Loucy (cell line): ENCODE measurements around the gene MRGPRX3.
"Not testable (repeated sequence)": the region's sequence is repeated elsewhere in the genome, so short reads cannot be mapped to it uniquely, and the experiment has no call there.

ENCODE experiments used
- H2AFZ ChIP-seq: fragments of 200-600 bp; sonication (generic); 2 replicates; pipeline ENCODE4 v1.6.0; 2016; ENCODE audit warnings: antibody characterized with exemption, mild to moderate bottlenecking, low read length, moderate library complexity
- H3F3A ChIP-seq: fragments of 200-600 bp; 2 replicates; pipeline ENCODE4 v1.6.0; 2016; ENCODE audit warnings: antibody characterized with exemption, low read depth, mild to moderate bottlenecking
- H3K27me3 ChIP-seq: fragments of 200-600 bp; sonication (generic); 2 replicates; pipeline ENCODE4 v1.6.1; 2014; ENCODE audit warnings: low read length, mild to moderate bottlenecking; ENCODE audit not compliant: insufficient read depth, poor library complexity, severe bottlenecking
- H3K36me3 ChIP-seq: fragments of 200-600 bp; sonication (generic); 2 replicates; pipeline ENCODE4 v1.6.1; 2016; ENCODE audit warnings: low read length; ENCODE audit not compliant: insufficient read depth
- H3K4me1 ChIP-seq: fragments of 200-600 bp; sonication (generic); 2 replicates; pipeline ENCODE4 v1.5.1; 2014; ENCODE audit warnings: low read length, mild to moderate bottlenecking; ENCODE audit not compliant: insufficient read depth, poor library complexity, severe bottlenecking
- H3K4me2 ChIP-seq: fragments of 200-600 bp; sonication (generic); 2 replicates; pipeline ENCODE4 v1.6.0; 2014; ENCODE audit warnings: antibody characterized with exemption, low read length, low read depth, mild to moderate bottlenecking; ENCODE audit not compliant: poor library complexity, severe bottlenecking
- H3K4me3 ChIP-seq: fragments of 200-600 bp; sonication (generic); 2 replicates; pipeline ENCODE4 v1.5.1; 2014; ENCODE audit warnings: low read length, mild to moderate bottlenecking, mixed read lengths; ENCODE audit not compliant: poor library complexity, severe bottlenecking
- H3K79me2 ChIP-seq: fragments of 200-600 bp; sonication (generic); 2 replicates; pipeline ENCODE4 v1.6.1; 2014; ENCODE audit warnings: low read length; ENCODE audit not compliant: insufficient read depth
- H3K9ac ChIP-seq: fragments of 200-600 bp; sonication (generic); 2 replicates; pipeline ENCODE4 v1.6.0; 2014; ENCODE audit warnings: mild to moderate bottlenecking, low read depth, low read length, moderate library complexity; ENCODE audit not compliant: poor library complexity, severe bottlenecking
- H3K9me2 ChIP-seq: fragments of 200-600 bp; sonication (generic); replicated peaks from 2 replicates; pipeline ENCODE4 v1.6.1; 2016; ENCODE audit warnings: low read depth, low read length, mixed read lengths
- H3K9me3 ChIP-seq: fragments of 200-600 bp; sonication (generic); 2 replicates; pipeline ENCODE4 v1.6.1; 2014; ENCODE audit warnings: mild to moderate bottlenecking, antibody characterized with exemption, low read length, low read depth; ENCODE audit not compliant: insufficient read depth
- H4K20me1 ChIP-seq: fragments of 200-600 bp; sonication (generic); 2 replicates; pipeline ENCODE4 v1.6.0; 2014; ENCODE audit warnings: antibody characterized with exemption, low read length, mild to moderate bottlenecking; ENCODE audit not compliant: insufficient read depth, poor library complexity, severe bottlenecking
- EZH2phosphoT487 ChIP-seq: fragments of 200-600 bp; IDR thresholded peaks from 2 replicates; pipeline ENCODE4 v1.6.1; 2018; ENCODE audit warnings: antibody characterized with exemption, mild to moderate bottlenecking, moderate library complexity, borderline replicate concordance
- TF ChIP-seq, protein P1 (sequence below): fragments of 200-600 bp; sonication (generic); conservative IDR thresholded peaks from 2 replicates; pipeline ENCODE4 v1.5.1; 2014; ENCODE audit warnings: mild to moderate bottlenecking, antibody characterized with exemption, low read length

Gene MRGPRX3

DNA sequence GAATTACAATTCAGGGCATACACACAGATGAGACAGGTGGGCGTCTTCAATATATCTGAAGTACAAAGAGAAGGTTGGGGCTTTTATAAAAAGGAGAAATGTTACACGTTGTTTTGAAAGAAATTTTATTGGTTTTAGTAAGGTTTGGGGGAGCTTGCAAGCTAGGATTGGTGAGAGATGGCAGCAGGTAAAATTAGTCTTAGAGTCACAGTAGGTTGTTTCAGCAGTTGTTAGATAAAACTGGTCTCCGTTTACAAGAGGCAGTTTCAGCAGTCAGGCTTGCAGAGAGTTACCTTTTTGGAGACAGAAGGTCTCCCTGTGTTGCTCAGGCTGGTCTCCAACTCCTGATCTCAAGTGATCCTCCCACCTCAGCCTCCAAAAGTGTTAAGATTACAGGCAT lies 24.1 kb upstream of the MRGPRX3 start:
- H4K20me1 ChIP-seq, result peaks cover 4% of the 10 kb centered on the region
- H3K36me3 ChIP-seq, result no peaks in the 10 kb centered on the region
- no peaks in the 10 kb centered on the region for H3K27me3 ChIP-seq
- no peaks in the 10 kb centered on the region for H3K9me3 ChIP-seq
- peaks cover 26% of the 10 kb centered on the region for H3K79me2 ChIP-seq
- H3K4me2 ChIP-seq, result no peak overlapping the region
- H3K9ac ChIP-seq, result no peak overlapping the region
- no peak for TF ChIP-seq EZH2phosphoT487
- TF ChIP-seq, protein P1, sequence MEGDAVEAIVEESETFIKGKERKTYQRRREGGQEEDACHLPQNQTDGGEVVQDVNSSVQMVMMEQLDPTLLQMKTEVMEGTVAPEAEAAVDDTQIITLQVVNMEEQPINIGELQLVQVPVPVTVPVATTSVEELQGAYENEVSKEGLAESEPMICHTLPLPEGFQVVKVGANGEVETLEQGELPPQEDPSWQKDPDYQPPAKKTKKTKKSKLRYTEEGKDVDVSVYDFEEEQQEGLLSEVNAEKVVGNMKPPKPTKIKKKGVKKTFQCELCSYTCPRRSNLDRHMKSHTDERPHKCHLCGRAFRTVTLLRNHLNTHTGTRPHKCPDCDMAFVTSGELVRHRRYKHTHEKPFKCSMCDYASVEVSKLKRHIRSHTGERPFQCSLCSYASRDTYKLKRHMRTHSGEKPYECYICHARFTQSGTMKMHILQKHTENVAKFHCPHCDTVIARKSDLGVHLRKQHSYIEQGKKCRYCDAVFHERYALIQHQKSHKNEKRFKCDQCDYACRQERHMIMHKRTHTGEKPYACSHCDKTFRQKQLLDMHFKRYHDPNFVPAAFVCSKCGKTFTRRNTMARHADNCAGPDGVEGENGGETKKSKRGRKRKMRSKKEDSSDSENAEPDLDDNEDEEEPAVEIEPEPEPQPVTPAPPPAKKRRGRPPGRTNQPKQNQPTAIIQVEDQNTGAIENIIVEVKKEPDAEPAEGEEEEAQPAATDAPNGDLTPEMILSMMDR, result no peak
- no peaks in the 10 kb centered on the region for H3K9me2 ChIP-seq
- H3K4me3 ChIP-seq, result no peak overlapping the region
- no peak overlapping the region for H2AFZ ChIP-seq
- no peaks in the 10 kb centered on the region for H3F3A ChIP-seq
- peaks cover 8% of the 10 kb centered on the region for H3K4me1 ChIP-seq

DNA sequence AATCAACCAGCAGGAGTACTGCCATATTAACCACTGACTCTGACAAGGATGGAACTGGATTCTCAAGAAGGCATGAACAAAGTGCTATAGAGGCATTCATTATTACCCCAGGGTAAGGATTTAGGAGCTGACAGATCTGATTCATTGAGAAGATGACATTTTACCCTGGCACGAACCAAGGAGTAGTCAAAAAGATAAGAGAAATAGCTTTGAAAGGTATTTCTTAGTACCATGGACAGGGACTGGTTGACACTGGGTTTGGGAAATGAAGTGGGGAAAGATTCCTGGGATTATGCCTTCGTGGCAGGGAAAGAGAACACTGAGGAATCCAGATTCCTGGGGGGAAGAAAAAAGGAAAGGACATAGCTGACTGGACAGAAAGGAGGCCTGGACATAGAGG lies 21.4 kb upstream of the MRGPRX3 start:
- no peaks in the 10 kb centered on the region for H3K4me1 ChIP-seq
- H3K9me3 ChIP-seq, result no peaks in the 10 kb centered on the region
- no peaks in the 10 kb centered on the region for H3K36me3 ChIP-seq
- H3K4me2 ChIP-seq, result no peak overlapping the region
- no peaks in the 10 kb centered on the region for H3K9me2 ChIP-seq
- TF ChIP-seq EZH2phosphoT487, result no peak
- TF ChIP-seq, protein P1, result no peak
- no peak overlapping the region for H3K9ac ChIP-seq
- H3F3A ChIP-seq, result no peaks in the 10 kb centered on the region
- no peaks in the 10 kb centered on the region for H3K79me2 ChIP-seq
- H3K4me3 ChIP-seq, result no peak overlapping the region
- H4K20me1 ChIP-seq, result no peaks in the 10 kb centered on the region
- no peak overlapping the region for H2AFZ ChIP-seq
- peaks cover 8% of the 10 kb centered on the region for H3K27me3 ChIP-seq

DNA sequence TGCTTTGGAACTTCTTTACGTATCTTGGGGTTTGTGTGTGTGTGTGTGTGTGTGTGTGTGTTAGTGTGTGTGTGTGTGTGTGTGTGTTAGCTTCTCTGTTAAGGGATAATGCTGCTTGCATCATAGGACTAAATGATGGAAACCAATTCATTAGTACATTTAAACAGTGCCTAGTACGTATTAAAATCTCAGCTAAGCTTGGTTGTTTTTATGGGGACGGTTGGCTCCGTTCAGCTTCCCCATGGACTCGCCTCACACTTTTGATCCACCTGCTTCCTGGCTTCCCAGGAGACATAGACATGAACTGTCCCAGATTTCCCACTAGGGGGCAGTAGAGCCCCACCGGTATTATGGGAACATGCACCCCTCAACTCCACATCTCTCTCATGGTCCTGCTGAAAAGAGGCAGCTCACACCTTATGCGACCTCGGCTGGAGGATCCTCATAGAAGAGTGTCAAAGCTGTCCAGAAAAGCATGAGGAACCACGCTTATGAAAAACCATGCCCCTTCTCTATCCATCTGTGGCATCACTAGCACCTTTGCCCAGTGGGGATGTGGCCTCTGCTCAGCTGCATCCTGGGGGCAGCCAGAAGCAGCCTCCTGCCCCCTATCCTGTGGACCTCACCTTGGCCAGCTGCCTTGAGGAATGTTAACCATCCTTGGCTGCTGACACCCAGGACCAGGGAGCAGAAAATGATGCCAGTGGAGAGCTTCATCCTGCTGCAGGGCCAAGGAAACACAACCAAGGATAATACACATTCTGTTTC lies 16.8 kb upstream of the MRGPRX3 start:
- Histone ChIP-seq H3K9ac (no peak overlapping the region), H2AFZ (peak overlapping the region; percentile 54; the same call in 1 of the 2 replicates), H3K4me1 (no peaks in the 10 kb centered on the region), H3F3A (no peaks in the 10 kb centered on the region), H3K36me3 (no peaks in the 10 kb centered on the region), H3K79me2 (no peaks in the 10 kb centered on the region), H3K4me3 (no peak overlapping the region), H3K4me2 (no peak overlapping the region), H4K20me1 (no peaks in the 10 kb centered on the region), H3K9me3 (no peaks in the 10 kb centered on the region), H3K9me2 (no peaks in the 10 kb centered on the region), H3K27me3 (peaks cover 8% of the 10 kb centered on the region)
- TF ChIP-seq EZH2phosphoT487, result no peak
- TF ChIP-seq, protein P1, result peak; percentile 94

DNA sequence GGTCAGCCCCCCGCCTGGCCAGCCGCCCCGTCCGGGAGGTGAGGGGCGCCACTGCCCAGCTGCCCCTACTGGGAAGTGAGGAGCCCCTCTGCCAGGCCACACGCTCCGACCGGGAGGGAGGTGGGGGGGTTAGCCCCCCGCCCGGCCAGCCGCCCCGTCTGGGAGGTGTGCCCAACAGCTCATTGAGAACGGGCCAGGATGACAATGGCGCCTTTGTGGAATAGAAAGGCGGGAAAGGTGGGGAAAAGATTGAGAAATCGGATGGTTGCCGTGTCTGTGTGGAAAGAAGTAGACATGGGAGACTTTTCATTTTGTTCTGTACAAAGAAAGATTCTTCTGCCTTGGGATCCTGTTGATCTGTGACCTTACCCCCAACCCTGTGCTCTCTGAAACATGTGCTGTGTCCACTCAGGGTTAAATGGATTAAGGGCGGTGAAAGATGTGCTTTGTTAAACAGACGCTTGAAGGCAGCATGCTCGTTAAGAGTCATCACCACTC lies 11.0 kb upstream of the MRGPRX3 start:
- H3K9me2 ChIP-seq, H3K9ac ChIP-seq, H3K4me3 ChIP-seq, H3K27me3 ChIP-seq, H3F3A ChIP-seq, H3K36me3 ChIP-seq, H3K9me3 ChIP-seq, H3K79me2 ChIP-seq, H2AFZ ChIP-seq, H4K20me1 ChIP-seq, H3K4me2 ChIP-seq, H3K4me1 ChIP-seq: not testable (repeated sequence)

DNA sequence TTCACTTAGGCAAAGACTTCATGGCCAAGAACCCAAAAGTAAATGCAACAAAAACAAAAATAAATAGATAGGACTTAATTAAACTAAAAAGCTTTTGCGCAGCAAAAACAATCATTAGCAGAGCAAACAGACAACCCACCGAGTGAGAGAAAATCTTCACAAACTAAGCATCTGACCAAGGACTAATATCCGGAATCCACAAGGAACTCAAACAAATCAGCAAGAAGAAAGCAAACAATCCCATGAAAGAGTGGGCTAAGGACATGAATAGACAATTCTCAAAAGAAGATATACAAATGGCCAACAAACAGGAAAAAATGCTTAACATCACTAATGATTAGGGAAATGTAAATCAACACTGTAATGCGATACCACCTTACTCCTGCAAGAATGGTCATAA lies 1.3 kb upstream of the MRGPRX3 start:
- H3K4me2 ChIP-seq, H3K9me3 ChIP-seq, H3K4me1 ChIP-seq, H3K36me3 ChIP-seq, H3K9ac ChIP-seq, H3K27me3 ChIP-seq, H3K79me2 ChIP-seq, H2AFZ ChIP-seq, H4K20me1 ChIP-seq, H3F3A ChIP-seq, H3K4me3 ChIP-seq, H3K9me2 ChIP-seq: not testable (repeated sequence)
